CD4-positive, alpha-beta T cell treated with Interleukin-6 at 100 ng/mL for 8 hours (primary cell): Measurements from ENCODE around the gene CBFA2T3.
"Not testable (repeated sequence)": the region's sequence is repeated elsewhere in the genome, so short reads cannot be mapped to it uniquely, and the experiment has no call there.

Experiments
- DNase-seq: peaks from one replicate; pipeline ENCODE4 v3.0.0-alpha.2; 2020; ENCODE audit warnings: mixed read lengths, low spot score

The CBFA2T3 gene

DNA sequence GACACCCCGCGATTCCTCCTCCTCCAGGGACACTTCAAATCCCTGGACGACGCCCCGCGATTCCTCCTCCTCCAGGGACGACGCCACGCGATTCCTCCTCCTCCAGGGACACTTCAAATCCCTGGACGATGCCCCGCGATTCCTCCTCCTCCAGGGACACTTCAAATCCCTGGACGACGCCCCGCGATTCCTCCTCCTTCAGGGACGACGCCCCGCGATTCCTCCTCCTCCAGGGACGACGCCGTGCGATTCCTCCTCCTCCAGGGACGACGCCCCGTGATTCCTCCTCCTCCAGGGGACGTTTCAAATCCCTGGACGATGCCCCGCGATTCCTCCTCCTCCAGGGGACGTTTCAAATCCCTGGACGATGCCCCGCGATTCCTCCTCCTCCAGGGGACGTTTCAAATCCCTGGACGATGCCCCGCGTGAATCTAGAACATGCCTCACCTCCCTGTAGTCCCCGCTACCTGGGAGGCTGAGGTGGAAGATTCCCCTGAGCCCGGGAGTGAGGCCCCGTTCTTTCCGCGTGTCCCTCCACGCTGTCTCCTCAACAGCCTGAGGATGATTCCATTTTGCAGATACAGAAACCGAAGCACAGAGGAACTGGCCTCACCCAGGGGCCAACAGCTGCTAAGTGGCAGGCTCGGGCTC lies 87.2 kb downstream of the CBFA2T3 start:
- DNase-seq = not testable (repeated sequence)

DNA sequence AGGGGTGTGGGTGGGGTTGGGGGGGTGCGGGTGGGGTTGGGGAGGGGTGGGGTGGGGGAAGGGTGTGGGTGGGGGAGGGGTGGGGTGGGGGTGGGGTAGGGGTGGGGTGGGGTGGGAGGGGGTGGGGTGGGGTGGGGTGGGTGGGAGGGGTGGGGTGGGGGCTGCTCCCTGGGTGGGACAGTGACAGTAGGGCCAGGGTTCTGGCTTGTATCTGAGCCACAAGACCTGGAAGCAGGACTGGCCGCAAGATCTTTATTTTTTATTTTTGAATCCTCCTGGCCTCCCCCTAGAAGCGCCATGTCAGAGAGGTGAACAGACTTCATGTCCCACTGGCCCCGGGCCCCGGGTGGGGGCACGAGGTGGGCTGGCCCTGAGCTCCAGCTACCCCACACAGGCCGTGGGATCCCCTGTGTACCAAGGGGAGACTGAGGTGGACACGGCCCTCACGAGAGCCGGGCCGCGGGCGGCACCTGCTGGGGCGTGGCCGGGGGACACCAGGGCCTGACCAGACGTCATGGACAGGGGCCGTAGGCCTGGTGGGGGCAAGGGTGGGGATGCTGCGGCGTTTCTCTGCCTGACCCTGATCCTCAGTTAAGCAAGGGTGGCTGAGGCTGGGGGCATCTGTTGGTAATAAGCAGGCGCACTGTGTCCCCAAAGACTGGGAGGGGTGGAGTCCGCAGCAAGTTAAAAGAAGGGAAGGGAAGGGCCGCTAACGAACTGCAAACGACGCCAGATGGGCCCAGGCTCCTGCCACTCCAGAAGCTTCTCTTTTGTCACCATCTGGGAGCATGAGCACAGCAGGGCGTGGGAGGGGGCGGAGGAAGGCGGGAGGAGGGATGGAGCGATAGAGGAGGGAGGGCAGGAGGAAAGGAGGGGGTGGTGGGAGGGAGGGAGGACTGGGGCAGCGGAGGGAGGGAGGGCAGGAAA lies 88.3 kb downstream of the CBFA2T3 start:
- DNase-seq = no peak

DNA sequence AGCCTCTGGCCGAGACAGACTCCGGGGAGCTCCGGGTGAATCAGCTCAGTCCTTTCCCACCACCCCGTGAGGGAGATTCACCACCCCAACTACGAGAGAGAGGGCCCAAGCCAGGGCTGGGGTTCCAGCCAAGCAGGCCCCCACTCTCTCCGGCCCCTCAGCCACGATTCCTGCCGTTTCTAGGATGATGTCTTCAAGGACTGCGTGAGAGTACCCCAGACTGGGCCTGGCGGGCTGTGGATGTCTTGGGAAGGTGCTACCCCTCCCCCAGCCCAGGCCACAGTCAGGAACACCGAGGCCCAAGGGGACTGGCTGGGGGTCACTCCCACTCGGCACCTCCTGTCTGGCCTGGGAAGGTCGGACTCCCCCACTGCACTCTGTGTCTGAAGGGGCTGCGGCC lies 89.0 kb downstream of the CBFA2T3 start:
- no peak for DNase-seq

DNA sequence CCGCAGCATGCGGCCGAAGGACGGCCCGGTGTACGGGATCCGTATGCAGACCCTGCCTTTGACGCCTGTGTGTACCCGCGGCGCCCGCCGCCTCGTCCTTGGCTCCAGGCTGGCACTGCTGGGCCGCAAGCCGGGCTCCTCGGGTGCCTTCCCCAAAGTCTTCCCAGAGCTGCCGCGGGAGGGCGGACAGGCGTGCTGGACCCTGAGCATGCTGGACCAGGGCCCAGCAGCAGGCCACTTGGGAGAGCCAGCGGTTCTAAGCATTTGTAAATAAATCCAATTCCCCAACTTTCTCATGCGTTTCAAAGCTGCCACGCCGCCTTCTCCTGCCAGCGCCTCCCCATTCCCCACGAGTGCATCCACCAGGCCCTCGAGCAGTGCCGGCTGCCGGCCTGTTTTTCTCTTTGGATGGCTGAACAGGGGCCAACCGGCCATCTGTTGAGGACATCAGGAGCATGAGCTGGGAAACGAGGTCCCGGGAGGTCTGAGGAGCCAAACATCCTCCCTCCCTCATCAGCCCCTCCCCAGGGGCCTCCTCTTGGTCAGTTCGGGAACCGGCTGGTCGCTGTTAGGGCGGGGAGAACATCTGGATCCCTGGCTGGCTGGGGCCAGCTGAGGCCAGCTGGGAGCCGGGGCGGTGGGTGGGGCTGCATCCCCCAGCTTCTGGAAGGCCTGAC lies 90.0 kb downstream of the CBFA2T3 start:
- DNase-seq = no peak

DNA sequence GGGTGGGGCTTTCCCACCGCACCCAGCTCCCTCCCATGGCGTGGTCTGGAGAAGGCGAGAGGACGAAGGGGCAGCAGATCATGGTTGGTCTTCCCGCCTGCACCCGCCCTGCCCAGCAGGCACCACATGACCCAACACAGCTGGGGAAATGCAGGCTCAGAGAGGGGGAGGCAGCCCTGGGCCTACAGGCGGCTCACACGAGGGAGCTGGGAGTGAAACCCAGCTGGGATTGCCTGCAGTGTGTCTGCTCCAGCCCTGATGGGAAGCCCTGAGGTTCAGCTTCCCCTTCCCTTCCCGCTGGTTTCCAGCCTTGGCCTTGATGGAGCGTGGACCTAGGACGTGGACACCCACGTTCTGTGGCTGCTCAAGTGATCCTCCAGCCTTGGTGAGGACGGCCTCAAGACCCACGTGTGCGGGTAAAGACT lies 90.6 kb downstream of the CBFA2T3 start:
- DNase-seq = no peak

DNA sequence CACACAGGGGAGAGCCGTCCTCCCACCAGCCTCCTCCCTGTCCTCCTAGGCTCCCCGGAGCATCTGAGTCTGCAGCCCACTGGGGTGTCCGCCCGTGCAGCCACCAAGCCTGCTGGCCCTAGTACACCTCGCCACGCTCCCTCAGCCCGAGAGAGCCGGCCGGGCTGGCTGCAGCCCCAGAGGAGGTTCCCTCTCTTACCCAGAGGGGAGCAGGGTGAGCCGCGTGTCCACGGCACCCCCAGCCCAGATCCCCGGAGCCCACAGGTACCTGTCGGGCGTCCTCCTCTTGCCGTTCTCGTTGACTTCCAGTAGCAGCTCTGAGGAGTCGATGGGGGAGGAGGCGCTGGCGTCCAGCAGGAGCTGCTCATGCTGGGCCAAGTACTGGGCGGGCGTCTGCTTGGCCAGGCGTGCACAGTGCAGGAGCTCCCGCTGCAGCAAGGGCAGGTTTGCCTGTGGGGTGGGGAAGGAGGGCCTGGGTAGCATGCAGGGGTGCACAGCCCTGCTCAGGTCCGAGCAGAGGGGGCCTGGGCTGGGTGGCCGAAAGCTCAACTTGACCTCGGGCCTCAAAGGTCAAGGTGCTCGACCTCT lies 91.2 kb downstream of the CBFA2T3 start:
- no peak for DNase-seq

DNA sequence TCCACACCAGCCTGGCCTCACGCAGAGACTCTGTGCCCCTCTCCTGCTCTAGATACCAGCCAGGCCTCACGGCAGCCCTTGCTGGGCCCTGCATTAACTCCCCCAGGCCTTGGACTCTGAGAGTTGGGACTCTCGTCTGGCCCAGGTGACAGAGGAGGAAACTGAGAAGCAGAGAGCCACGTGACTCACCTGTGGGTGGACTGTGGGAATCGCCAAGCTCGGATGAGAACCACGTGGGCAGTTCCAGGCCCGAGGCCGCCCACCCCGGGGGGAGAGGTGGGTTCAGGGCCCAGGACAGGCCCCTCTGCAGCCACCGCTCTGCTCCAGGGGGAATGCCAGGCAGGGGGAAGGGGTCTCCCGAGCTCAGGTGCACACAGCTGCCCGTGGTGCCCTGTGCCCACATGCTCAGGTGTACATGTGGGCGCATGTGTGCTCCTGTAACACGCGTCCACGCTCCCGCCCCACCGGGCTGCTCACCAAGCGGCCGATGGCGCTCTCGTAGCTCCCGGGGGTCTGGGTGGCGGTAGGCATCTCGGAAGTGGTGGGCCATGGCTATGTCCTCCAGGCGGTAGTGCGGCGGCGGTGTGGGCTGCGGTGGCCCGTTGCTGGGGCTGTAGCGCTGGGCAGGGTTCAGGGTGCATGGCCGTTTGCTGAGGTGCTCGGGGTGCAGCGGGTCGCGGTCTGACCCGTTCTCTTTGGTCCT lies 92.3 kb downstream of the CBFA2T3 start:
- DNase-seq = no peak

DNA sequence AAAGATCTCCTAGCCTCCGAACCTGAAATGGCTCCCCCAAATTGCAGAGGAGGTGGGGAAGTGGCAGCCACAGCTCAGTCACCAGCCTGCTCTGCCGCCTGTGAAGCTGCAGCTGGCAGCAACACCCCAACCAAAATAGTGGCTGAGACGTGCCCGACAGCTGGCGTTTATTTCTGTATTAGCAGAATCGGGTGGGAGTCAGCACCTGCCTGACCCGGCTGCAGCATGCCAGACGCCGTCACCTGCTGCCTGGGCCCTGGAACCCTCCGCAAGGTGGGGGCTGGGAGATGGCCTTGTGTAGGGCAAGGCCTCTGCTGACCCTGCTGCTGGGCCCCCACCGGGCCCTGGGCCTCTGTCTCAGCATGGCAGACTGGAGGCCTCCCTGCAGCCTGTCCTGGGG lies 93.1 kb downstream of the CBFA2T3 start:
- DNase-seq = no peak

DNA sequence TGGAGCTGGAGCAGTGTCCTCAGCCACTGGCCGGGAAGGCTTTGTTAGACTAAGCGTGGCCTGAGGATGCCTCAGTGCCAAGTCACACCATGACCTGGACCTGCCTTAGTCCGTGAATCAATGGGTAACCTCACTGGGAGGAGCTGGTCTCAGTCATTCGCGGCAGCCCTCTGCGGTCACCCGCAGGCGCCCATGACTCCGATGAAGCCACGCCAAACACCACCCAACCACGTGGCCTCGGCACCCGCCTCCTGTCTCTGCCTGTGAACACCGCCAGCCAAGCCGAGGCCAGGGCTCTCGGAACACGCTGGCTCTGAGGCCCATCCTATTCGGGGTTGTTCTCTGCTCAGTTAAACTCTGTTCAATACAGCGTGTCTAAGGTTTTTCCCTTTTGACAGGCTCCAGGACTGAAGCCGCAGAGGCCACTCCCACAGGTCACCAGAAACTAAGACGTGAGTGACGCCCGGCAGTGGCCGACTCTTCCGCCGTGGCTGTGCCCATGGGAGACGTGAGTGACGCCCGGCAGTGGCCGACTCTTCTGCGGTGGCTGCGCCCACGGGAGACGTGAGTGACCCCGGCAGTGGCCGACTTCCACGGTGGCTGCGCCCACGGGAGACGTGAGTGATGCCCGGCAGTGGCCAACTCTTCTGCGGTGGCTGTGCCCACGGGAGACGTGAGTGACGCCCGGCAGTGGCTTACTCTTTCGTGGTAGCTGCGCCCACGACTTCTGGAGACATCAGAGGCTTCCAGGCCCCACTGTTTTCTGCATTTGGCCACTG lies 93.7 kb downstream of the CBFA2T3 start:
- no peak for DNase-seq

DNA sequence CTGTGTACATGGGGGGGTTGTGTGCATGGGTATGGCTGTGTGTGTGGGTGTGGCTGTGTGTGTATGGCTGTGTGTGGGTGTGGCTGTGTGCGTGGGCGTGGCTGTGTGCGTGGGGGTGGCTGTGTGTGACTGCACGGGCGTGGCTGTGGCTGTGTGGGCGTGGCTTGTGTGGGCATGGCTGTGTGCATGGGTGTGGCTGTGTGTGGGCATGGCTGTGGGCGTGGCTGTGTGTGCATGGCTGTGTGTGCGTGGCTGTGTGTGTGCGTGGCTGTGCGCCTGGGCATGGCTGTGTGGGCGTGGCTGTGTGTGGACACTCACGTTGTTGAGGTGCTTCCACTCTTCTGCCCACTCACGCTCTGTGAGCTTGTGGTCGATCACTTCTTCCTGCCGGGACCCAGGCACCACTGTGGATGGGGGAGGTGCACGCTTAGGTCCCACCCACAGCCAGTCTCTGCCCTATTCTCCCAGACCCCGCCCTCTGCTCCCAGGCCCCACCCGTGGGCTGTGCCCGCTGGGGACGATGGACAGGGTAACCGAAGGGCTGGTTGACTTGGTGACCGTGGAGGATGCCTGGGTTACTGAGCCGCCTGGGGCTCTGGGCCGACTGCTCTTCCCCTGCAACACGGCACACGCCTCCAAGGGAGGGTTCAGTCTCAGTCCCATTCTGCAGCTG lies 94.5 kb downstream of the CBFA2T3 start:
- DNase-seq = no peak

DNA sequence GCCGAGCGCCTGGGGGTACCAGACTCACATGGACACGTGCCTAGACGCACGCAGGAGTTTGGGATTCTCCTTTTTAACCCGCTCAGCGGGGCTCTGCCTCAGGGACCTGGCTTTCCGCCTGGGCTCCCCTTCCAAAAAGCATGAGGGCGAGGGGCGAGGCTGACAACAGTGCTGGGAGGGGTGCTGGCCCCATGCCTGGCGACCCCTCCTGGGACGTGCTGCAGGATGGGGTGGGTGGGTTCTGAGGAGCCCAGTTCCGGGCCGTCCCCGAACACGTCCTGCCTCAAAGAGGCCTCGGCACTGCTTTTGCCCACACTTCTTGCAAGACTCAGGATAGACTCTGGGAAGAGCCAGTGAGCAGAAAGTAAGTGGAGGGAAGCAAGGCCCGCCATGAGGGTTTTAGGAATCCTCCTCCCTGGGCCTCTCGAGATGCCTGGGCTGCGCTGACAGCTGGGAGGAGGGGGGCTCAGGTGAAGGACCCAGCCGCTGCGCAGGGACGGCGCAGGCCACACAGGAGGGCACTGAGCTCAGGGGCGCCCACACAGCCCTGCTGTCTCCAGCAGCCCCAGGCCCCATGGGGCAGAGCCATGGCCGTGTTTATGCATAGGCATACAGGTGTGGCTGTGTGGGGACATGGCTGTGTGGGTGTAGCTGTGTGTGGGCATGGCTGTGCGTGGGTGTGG lies 95.2 kb downstream of the CBFA2T3 start:
- DNase-seq = no peak

DNA sequence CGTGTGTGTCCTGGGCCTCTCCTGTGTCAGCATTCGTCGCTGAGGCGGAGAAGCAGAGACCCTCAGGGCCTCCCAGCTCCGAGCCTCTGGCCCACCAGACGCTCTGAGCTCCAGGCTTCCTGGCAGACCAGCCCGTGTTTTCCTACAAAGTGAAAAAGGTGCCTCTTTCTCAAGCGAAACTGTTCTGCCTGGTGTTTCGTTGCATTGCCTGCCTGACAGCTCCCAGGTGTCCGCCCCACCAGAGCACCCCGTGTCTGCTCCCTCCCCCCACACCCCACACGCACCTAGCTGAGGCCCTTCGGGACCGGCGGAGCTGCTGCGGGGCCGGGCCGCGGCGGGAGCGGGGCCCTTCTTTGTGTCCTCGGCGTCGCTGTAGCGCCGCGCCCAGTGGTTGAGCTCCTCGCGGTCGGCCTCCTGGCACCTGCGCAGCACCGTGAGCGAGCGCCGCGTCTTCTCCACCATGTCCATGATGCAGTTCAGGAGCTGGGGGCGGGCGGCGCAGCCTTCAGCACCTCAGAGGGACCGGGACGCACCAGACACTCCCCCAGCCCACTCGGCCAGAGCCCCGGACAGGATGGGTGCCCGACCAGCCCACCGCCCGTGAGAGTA lies 95.9 kb downstream of the CBFA2T3 start:
- no peak for DNase-seq

DNA sequence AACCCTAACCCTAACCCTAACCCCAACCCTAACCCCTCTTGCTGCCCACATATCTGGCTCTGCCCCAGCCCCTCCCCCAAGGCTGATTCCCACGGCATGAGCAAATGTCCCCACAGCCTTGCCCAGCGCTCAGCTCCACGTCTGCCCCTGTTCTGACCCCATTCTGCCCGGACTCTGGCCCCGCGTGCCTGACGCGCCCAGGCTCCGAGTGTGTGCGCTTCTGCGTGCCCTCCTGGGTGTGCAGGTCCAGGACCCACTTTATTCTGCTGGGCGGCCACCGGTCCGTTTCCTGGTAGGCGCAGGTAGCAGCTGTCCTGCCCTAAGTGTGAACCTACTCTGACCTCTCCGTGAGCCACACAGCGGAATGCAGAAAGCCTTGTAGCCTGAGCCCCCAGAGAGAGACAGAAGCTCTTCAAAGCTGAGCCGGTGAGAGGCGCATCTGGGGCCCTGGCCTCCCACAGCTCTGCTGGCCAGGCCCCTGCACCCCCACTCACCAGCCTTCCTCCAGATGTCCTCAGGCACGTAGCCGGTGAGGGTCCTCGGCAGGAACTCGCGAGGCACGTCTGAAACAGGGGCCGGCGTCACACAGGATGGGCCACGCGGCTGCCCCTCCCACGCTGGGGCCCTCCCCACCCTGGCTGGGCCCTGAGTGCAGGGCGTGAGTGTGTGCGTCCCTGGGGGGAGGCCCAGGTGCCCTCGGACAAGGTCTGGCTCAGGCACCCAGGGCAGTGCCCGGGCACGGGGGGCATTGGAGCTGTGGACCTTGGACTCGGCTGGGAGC lies 96.6 kb downstream of the CBFA2T3 start:
- no peak for DNase-seq

DNA sequence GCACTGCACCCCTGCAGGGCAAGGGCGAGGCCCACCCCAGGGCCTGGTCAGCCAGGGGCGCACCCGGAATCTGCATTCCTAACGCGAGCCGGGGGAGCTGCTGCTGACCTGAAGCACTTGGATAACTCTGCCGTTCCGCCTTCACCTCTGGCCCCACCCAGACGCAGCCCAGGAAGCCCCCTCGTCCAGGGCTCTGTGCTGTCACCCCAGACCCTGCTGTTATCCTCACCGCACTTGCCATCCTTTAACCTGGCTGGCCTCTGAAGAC lies 97.3 kb downstream of the CBFA2T3 start:
- DNase-seq = no peak

DNA sequence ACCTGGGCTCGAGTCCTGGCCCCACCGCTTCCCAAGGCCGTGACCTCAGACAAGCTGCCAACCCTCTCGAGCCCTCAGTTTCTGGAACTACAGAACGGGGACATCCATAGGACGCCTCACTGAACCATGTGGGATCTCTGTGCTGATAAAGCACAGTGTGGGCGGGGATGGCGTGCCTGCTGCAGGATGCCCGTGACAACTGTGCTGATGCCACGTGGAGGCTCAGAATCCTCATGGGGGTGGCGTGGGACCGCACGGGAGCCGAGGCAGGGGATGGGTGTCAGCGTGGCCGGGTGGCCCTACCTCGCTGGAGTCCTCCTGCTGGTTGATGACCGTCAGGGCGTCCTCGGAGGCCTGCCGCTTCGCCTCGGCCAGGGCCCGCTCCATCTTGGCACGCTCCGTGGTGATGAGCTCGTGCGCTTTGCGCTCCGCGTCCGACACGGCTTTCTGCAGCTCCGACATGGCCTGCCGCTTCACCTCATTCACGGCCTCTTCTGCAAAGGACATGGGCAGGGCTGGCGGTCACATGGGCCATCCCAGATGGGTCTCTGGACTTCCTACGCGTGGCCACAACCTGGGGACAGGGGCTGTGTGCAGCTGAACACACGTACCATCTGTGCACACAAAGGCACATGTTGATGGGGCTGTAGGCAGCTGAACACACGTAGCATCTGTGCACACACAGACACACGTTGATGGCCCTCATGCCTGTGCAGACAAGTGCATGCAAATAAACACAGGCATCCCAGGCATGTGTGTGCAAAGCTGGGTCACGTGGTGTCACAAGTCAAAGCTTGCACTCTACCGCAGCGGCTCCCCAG lies 97.8 kb downstream of the CBFA2T3 start:
- DNase-seq = no peak

DNA sequence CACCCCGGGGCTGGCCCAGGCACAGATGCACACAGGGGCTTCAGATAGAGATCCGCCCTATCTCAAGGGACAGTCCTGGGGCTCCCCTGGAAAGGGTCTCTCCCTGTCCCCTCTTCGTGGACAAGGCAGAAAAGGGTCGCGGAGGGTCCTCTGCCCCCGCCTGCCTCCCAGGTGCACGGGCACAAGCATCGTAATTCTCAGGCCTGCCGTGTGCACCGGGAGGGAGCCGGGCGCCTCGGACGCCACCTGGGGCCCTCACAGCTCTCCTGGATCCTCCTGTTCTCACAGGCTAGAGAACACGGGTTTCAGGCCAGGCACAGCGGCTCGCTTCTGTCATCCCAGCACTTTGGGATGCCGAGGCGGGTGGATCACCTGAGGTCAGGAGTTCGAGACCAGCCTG lies 98.7 kb downstream of the CBFA2T3 start:
- DNase-seq = no peak

DNA sequence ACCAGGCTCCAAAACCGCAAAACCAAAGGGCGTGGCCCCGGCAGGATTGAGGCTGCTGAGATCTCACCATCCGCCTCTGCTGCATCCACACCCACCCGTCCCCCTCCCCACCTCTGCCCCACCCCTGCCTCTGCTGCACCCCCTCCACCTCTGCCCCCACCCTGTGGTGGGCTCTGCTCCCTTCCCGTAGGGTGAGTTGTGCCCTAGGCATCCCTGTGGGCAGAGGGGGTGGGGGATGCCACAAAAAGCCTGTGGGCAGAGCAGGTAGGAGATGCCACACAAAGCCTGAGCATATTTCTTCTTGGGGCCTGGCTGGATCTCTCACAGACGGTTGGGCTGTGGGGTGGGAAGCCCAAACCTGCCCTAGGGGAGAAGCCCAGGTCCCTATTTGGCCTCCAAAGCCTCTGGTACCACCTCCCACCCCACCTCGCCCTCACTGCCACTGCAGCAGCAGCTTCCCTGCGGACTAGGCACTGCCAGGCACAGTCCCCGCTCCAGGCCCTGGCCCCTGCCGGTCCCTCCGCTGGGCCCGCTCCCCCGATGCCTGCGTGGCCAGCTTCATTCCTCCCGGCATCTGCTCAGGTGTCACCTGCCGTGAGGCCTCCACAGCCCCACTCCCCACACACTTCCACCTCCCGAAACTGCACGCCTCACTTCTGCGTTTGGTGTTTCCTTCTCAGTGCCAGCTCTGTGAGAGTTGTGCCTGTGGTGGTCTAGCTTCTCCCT lies 99.3 kb downstream of the CBFA2T3 start:
- DNase-seq = no peak
